ENCODE results near the gene PTP4A2.

Gene PTP4A2

DNA sequence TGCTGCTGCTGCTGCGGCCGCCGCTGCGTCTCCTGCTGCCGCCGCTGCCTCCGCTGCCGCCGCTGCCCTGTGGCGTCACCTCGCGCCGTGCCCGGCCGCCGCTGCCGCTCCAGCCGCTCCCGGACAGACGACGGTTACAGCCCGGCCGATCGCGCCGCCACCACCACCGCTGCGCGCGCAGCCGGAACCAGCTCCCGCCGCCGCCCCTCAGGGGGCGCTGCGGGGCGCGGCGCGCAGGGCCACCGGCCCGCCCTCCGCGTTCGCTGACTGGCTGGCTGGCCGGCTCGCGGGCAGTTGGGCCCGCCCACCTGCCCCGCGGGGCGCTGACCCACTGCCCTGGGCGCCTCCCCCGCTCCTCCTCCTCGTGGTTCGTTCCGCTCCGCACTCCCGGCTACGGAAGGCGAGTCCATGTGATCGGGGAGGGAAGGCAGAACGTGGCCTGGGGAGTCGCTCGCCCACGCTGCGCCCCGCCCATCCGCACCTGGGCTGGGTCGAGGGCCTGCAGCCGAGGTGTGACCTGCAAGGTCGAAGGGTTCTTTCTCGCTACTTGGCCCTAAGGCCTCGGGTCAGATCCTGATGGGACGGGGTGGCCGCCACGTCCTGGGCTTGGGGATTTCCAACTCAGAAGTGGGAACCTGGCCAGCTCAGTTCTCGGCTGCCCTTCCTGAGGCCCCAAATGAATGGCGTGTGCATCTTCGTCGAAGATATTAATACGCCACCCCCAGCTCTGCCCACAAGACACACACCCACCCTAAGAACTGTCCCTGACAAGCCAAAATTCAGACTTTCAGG lies at the start of gene PTP4A2:
PTP4A2 (minus strand) TSS at position 185 of the 792 bp plus-strand sequence. CDS start 19,303 bp downstream, outside the sequence.
- peak; percentile 92 for DNase-seq

DNA sequence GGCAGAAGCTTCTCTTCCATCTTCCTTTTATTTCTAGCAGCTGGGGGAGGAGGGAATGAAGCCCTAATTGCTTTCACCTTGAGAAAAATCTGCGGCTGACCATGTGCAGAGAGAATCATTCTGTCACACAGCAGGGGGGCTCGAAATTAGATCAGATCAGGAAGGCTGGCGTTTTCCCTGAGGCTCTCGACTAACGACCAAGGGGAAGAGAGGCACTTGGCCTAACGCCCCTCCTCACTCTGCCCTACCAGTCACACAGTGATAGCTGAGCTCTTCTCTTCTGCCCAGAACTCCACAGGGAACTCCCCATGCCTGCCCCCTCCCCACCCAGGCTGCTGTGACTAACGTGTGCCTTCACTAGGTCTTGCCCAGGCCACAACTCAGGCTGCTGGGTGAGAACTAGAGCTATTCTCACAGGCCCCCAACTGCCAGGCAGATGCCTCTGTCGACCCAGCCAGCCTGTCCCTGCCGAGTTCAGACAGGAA lies 49.0 kb upstream of the PTP4A2 start:
- DNase-seq, result no peak

DNA sequence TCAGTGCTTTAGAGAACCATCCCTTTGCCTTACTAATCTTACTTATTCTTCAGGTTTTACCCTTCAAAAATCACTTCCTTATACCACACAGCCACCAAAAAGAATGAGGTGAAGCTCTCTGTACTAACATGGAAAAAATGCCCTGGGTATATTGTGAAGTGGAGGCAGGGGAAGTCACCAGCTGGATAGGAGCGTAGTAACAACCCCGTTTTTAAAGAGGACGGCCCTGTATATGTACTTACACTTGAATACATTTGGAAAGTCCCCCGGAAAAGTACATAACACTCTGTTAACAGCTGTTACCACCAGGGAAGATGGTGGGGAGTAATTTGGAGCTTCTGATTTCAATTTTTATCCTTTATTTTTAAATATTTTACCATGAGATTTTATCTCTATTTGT lies 47.3 kb upstream of the PTP4A2 start:
- DNase-seq, result no peak

DNA sequence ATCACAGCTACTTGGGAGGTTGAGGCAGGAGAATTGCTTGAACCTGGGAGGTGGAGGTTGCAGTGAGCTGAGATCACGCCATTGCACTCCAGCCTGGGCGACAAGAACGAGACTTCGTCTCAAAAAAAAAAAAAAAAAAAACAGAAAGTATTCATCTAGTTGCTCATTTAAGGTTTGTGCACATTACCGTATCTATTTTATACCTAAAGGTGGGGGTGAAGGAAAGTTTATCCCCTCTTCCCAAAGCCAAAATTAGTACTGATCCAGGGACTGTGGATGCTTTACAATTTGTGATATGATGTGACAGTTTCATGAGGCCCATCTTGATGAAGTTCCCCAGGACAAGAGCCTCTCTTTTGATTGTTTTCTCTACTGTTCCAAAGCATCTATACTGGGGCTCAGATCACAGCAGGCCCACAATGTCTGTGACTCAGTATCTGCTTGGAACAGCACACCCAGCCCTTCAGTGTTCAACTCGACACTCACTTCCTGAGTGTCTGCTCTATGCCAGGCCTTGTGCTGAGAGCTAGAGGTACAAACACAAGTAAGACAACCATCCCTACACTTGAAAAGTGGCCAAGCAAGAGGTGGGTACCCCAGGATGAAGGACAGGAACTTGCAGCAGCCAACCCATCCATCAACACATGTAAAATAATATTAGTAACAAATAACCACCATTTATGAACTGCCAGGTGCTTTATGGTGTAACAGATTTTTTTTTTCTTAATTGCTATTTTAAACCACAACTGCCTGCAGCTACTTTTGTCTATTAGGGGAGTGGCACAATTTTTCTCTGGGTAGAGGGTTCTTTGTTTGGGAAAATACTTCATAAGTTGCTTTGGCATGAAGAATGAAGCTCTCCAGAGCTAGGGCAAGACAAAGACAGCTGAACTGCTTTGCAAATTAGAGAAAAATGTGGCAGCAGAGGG lies 46.5 kb upstream of the PTP4A2 start:
- DNase-seq, result peak; percentile 41

DNA sequence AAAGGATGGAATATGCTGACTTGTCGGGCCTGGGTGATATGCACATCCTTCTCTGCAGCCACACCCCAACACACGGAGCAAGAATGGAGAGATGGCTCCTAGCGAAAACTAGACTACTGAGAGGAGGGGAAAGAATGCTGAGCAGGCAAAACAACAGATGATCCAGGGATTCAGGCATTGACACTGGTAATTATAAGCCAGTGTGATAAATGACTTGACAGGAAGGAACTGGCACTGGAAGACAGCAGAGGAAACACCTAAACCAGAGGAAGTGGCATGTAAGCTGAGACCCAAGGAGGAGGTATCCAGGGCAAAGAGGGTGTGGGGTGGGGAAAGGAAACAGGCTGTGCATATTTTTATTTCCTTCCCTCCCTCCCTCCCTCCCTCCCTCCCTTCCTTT lies 43.8 kb upstream of the PTP4A2 start:
- DNase-seq, result peak; percentile 34

DNA sequence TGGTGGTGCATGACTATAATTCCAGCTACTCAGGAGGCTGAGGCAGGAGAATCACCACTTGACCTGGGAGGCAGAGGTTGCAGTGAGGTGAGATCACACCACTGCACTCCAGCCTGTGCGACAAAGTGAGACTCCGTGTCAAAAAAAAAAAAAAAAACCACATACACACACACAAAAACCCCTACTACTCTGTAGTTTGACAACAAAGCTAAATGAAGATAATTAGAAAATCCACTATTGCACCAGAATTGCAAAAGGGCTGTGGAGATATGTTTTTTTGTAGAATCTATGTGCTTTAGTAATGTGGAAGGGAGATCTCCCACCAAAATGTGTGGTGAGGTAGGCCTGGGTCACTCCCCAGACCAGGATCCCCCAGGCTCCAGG lies 43.3 kb upstream of the PTP4A2 start:
- DNase-seq, result no peak

DNA sequence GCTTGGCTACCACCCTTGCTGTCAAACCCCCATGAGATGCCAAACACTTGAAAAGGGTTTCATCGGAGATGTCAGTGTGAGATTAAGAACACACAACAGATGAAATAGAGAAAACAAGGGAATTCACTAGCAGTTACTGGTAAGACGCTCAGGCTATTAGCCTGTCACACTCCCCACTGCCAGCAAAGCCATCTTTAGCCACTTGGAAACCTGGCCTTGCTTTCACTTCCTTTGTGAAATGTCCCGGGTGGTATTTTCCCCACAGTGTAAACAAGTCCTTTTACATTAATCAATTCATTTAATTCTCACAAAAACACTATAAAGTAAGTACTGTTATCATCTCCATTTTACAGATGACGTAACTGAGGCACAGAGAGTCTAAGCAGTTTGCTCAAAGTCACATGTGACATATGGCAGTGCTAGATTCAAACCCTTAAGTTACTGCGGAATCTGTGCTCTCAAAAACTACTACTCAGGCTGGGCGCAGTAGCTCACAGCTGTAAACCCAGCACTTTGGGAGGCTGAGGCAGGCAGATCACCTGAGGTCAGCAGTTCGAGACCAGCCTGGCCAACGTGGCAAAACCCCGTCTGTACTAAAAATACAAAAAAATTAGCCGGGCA lies 42.8 kb upstream of the PTP4A2 start:
- DNase-seq, result no peak

DNA sequence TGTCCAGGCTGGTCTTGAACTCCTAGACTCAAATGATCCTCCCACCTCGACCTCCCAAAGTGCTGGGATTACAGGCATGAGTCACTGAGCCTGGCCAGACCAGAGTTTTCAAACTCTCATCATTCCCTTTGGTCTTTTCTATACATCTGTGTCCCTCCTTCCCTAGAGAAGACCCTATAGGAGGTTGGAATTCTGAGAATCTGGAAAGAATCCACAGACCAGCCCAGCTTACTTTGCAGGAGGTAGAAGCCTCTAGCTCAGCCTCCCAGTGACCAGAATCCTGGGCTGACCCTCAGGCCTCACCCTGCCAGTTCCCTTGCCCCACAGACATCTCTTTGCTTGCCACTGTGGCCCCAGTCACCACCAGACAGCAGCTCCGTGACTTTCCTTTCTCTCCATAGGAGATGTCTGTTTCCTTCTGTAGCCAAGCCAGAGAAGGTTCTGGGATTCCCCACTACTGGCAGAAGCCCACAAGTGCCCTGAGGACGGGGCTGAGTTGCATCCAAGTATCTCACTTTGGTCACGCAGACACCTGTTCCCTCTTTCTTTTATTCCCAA lies 40.8 kb upstream of the PTP4A2 start:
- no peak for DNase-seq

DNA sequence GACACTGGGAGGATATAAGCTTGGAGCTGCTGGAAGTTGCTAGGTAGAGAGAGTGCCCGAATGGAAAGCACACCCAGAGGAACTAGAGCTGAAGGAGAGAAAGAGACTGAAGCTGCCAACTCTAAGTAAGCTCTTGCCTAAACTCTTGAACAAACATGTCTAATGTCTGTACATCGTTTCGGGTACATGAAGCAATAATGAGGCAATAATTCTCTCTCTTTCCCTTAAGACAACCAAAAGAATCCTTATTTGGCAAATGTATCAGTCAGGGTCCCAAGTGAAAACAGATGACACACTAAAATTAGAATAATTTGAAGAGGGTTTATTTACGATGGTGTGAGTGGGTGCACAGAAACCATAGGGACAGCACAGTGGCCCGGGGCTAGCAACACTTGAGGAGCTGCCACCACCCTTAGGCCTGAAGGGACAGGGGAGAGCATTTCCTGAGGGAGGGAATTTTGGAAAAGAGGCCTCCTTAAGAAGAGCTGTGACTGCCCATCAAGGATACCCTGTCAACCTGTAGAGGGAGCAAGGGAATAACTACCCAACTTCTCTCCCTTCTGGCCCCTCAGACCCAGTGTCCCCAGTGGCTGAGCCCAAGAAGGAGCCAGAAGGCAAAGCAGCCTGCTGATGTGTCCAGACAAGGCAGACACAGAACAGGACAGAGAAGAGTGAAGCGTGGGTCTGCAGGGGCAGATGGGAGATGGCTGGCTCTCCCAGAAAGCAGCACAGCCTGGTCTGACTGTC lies 39.4 kb upstream of the PTP4A2 start:
- DNase-seq, result no peak

DNA sequence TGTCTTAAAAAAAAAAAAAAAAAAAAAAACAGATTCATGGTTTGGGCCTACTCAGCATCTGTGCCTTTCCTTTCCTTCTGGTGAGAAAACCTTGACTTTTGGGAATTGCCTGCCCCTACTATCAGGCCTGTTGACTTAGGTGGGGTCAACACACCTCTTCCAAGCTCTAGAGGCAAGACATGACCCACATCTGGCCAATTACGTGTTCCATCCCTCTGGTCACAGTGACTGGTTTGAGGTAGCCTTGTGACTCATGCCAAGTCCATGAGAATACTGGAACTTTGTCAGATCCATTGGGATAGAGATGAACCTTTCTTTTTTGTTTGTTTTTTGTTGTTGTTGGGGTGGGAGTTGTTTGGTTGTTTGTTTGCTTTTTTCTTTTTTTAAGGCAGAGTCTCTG lies 38.2 kb upstream of the PTP4A2 start:
- no peak for DNase-seq

DNA sequence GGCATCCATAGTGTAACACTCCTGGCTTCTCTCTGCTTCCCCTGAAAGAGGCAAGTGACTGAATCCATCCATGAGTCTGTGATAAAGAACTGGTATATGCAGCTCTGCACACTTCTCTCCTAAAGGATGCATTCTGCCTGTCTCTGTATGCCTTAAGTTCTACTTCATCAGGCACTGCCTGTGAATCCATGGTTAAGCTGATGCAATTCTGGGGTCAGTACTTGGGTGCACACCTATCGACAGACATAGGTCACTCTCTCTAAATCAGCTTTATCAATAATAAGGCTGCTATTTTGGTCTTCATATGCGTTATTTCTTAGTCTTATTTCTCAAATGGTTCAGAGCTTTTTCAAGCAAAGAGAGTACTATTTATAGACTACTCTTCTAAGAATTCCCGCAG lies 32.7 kb upstream of the PTP4A2 start:
- DNase-seq, result no peak

DNA sequence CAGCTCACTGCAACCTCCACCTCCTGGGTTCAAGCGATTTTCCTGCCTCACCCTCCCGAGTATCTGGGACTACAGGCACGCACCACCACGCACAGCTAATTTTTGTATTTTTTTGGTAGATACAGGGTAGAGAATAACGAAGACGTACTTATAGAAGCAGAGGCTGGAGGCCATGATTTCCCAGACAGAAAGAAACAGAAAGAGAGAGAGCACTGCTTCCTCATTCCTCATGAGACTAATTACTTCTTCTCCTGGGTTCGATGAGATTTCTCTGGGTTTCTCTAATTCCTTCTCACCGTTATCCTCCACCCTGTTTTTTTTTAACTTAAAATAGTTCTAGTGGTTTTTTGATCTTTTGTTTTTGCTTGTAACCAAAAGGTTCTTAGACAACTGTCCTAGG lies 23.4 kb upstream of the PTP4A2 start:
- DNase-seq, result no peak

DNA sequence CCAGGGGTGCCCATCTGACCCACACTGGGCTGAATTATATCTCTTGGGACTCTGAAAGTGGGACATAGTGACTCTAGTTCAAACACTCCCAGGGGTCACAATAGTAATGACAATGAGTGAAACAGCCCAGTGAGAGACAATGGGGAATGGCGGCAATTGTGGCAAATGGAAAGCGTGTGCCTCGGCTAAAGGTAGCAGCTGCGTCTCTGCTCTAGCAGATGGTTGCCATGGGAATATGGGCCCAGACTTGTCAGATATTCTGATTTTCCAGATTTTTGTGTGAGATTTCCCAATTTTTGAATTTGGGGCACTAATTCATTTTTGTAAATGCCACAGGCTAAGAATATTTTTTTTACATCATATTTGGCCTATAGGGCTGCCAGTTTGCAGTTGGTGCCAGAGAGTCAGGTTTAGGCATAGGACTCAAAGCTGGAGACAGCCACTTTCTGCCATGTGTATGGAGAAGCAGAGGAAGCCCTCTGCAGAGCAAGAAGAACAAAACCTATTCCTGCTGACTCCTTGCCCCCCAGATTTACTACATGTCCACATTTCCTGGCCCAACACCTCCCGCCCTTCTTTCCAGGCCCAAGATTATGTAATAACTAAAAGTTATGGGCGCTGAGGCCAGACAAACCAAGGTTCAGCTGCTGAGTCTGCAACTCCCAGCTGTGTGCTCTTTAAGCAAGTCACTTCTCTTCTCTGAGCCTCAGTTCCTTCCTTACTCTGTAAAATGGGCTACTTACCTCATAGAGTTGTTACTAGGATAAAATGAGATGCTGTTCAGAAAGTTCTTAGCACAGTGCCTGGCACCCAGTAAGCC lies 21.6 kb upstream of the PTP4A2 start:
- DNase-seq, result no peak

DNA sequence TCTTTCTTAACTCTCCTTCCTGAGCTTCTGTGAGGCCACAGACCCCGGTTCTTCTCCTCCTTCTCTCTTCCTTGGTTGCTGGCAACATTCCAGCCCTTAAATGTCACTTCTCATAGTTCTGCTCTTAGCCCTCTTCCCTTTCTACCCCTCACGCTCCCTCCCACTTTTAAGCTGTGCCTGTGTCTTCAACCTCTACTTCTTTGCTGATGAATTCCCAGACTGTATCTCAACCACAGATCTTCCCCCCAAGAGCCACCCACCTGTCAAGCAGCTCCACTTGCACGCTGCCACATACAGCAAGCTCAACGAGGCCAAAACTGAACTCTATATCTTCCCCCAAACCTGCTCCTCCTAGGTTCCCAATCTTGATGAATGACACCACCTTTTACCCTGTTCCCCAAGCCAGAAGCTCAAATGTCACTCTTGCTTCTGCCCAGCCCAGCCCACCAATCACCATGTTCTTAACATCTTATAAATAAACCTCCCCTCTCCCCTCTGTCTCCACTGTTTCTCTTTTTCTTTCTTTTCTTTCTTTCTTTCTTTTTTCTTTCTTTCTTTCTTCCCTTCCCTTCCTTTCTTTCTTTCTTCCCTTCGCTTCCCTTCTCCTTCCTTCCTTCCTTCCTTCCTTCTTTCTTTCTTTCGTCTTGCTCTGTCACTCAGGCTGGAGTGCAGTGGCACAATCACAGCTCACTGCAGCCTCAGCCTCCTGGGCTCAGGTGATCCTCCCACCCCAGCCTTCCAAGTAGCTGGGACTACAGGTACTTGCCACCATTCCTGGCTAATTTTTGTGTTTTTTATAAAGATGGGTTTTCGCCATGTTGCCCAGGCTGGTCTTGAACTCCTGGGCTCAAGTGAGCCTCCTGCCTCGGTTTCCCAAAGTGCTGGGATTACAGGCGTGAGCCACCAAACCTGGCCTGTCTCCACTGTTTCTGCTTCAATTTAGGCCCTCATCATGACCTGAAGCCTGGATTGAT lies 19.8 kb upstream of the PTP4A2 start:
- no peak for DNase-seq

DNA sequence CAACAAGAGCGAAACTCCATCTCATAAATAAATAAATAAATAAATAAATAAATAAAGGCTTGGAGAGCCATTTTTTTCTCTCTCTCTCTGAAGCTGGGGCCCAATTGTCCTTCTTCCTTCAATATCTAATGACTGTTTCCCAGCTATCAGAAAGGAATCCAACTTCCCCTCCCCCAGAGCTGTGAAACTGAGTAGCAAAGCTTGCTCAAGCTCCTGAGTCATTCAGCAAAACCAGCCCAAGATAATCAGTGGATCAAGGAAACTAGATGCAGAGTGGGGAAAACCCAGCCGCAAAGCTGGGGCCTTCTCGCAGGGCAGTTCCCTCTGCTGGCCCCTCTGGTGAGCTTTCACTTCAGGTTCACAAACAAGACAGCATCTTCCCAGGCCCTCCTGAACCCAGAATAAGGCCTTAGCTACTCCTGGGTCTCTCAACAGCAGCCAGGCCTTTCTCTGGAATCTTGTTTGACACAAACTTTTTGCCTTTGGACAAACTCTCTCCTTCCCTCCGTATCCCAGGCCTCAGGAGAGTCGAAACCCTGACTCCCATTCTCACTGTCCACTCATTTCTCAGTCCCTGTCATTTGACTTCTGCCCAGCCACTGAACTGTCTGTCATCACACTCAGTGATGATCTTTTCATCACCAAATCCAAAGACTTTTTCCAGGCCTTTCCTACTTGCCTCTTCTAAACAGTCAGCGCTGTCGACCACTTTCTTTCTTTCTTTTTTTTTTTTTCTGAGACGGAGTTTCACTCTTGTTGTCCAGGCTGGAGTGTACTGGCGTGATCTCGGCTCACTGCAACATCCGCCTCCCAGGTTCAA lies 18.0 kb upstream of the PTP4A2 start:
- DNase-seq, result peak; percentile 88

DNA sequence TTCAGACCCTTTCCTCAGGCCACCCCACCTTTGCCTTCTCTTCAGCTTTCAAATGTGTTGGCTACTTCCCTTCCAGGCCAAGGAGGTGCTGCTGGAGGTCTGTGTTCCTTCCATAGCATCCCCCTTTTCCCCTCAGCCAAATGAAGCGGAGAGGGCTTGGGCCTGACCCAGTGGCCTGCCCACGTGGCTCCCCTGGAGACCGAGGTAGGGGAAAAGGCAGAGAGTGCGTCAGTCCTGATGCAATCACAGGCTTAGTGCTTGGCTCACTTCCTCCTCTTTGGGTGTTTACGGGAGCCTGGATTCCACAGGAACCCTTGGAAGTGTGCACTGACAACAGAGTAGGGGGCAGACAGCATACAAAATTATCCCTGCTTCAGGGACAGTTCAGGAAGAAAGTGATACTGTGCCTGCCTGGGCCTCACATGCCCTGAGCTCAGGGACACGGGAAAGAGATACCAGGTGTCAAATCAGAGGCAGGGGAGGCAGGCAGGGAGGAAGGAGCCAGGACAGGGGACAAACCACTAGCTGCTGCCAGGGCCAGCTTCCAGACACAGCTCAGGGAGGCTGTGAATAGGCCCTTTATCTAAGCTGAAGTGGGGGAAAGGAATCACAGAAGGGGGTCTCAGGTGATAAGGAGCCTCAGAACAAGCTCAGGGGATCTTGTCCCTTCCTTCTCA lies 16.6 kb upstream of the PTP4A2 start:
- DNase-seq, result peak; percentile 75

DNA sequence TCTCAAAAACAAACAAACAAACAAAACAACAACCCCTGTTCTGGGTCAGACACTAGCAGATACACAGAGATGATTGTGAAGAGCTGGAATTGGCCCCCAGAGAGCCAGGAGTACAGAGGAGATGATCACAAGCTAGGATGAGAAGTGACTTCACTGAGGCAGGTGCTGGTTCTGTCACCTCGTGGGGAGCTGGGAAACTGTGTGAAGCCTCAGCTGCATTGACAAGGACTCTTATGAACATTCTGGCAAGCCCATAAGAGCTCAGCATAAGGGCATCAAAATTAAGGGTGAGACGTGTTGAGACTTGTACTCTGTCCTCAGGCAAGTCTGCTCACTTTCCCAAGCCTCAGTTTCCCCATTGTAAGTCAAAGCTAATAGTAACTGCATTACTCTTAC lies 14.7 kb upstream of the PTP4A2 start:
- DNase-seq, result no peak

DNA sequence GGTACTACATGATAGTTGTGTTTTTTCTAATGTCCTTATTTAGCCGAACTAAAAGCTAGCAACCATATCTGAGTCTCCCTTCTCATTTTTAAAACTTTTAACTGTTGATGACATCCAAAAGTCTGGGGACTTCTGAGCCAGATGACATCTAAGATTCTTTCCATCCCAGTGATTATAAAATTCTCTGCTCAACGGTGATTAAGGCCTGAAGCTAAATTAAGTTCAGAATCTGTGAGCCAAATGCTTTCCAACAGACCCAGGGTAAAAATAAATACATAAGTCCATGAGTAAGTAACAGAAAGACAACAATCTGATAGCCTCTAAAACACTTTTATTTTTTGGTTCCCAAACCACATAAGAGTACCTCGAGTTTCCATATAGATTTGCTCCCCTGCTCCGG lies 13.1 kb upstream of the PTP4A2 start:
- DNase-seq, result no peak

DNA sequence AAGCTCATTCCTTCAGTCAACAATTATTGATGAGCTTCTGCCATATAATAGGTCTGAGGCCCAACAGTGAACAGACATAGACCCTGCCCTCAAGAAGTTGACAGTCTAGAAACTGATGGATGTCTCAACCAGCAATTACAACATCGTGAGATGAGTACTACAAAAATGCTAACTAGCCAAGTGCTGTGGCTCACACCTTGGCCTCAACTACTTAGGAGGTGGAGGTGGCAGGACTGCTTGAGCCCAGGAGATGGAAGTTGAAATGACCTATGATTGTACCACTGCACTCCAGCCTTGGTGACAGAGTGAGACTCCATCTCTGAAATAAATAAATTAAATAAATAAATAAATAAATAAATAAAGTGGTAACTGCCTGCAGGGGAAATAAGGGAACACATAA lies 11.7 kb upstream of the PTP4A2 start:
- DNase-seq, result no peak
